CD8-positive, alpha-beta memory T cell (primary cell): ENCODE data around the gene TRMT1L. TPM values are rescaled to one million over a fixed set of nuclear protein-coding genes. Genes with fewer than 3 reads are reported as not detected.

Source experiments
- CTCF ChIA-PET: fragments of 350-600 bp; sonication (Branson Sonifier 250); formaldehyde crosslinking; loops from one replicate; lab custom pipeline; 2021; ENCODE audit warnings: antibody characterized with exemption; lab: Charles Lee
- POLR2A ChIA-PET: fragments of 350-600 bp; sonication (Branson Sonifier 250); formaldehyde crosslinking; loops from one replicate; lab custom pipeline; 2021; ENCODE audit warnings: antibody characterized with exemption; lab: Charles Lee
- DNase-seq, 5 donors: peaks; one replicate each; pipeline versions ENCODE4 v3.0.0 to v3.0.0-alpha.2; 2020 to 2022; ENCODE audit warnings: mixed read lengths in 1 of 5
- H3K27ac ChIP-seq: one replicate; pipeline ENCODE4 v1.7.0; 2013; ENCODE audit warnings: low read depth, mild to moderate bottlenecking, low read length, moderate library complexity
- H3K27me3 ChIP-seq: 2 replicates; pipeline ENCODE4 v1.7.0; 2013; ENCODE audit warnings: low read length, mild to moderate bottlenecking; ENCODE audit not compliant: insufficient read depth, poor library complexity, severe bottlenecking
- H3K36me3 ChIP-seq: 2 replicates; pipeline ENCODE4 v1.7.0; 2013; ENCODE audit warnings: mild to moderate bottlenecking, low read length, moderate library complexity; ENCODE audit not compliant: insufficient read depth
- H3K4me1 ChIP-seq: 2 replicates; pipeline ENCODE4 v1.7.0; 2013; ENCODE audit warnings: mild to moderate bottlenecking, low read length, moderate library complexity; ENCODE audit not compliant: insufficient read depth
- H3K4me3 ChIP-seq: 2 replicates; pipeline ENCODE4 v1.7.0; 2013; ENCODE audit warnings: mild to moderate bottlenecking, low read length
- H3K9me3 ChIP-seq: 2 replicates; pipeline ENCODE4 v1.7.0; 2013; ENCODE audit warnings: mild to moderate bottlenecking, low read length
- H3K27ac Mint-ChIP-seq, 8 donors: one replicate each; pipeline ENCODE4 v1.8.0; 2020 to 2021; ENCODE audit warnings: mixed read lengths in 8 of 8, mild to moderate bottlenecking in 6 of 8, inconsistent platforms in 3 of 8, moderate library complexity in 3 of 8
- H3K27me3 Mint-ChIP-seq, 2 donors: one replicate each; pipeline ENCODE4 v1.8.0; 2020 to 2021; ENCODE audit warnings: mixed read lengths in 2 of 2, mild to moderate bottlenecking in 1 of 2, moderate library complexity in 1 of 2
- H3K36me3 Mint-ChIP-seq, 3 donors: one replicate each; pipeline ENCODE4 v1.8.0; 2020 to 2021; ENCODE audit warnings: mixed read lengths in 3 of 3, inconsistent platforms in 1 of 3, mild to moderate bottlenecking in 1 of 3
- H3K4me1 Mint-ChIP-seq, 3 donors: one replicate each; pipeline ENCODE4 v1.8.0; 2020 to 2021; ENCODE audit warnings: mixed read lengths in 3 of 3, inconsistent platforms in 1 of 3, mild to moderate bottlenecking in 1 of 3
- H3K4me3 Mint-ChIP-seq, 7 donors: one replicate each; pipeline ENCODE4 v1.8.0; 2020 to 2021; ENCODE audit warnings: mixed read lengths in 7 of 7, mild to moderate bottlenecking in 6 of 7, moderate library complexity in 4 of 7, inconsistent platforms in 2 of 7
- H3K9me3 Mint-ChIP-seq, 5 donors: one replicate each; pipeline ENCODE4 v1.8.0; 2020 to 2022; ENCODE audit warnings: mixed read lengths in 5 of 5, mild to moderate bottlenecking in 3 of 5, moderate library complexity in 2 of 5, inconsistent platforms in 1 of 5
- polyA plus RNA-seq: library from polyadenylated mRNA; unstranded; fragments of 300-500 nt; fragmentation: Illumina TruSeq; gene quantifications from one replicate; pipeline ENCODE4 v1.2.3, GENCODE V29; 2021
- total RNA-seq, 2 experiments: library from RNA; stranded (reverse); gene quantifications; one replicate each; pipeline ENCODE4 v1.2.3, GENCODE V29; 2021

The TRMT1L gene
- total and polyA plus RNA-seq, 3 experiments from 2014 or later: 15.3 to 25.5 (median 23.2) TPM

- no peak overlapping the region for H3K4me3 Mint-ChIP-seq
- CTCF ChIA-PET: interaction anchor here (1.0 kb wide), 1 partner anchor 107 kb away, joined by 3 read pairs; the partner anchor contains the start of gene RNF2
- no peak for DNase-seq
- Histone ChIP-seq H3K9me3 (no peaks in the 10 kb centered on the region), H3K36me3 (peaks cover 20% of the 10 kb centered on the region), H3K27me3 (no peaks in the 10 kb centered on the region), H3K4me3 (no peak overlapping the region), H3K4me1 (peaks cover 6% of the 10 kb centered on the region), H3K27ac (no peak overlapping the region)
- peak overlapping the region in 2 of 8 donors; percentile 12 to 33 for H3K27ac Mint-ChIP-seq
- H3K9me3 Mint-ChIP-seq: no peaks in the 10 kb centered on the region
- H3K36me3 Mint-ChIP-seq: peaks cover 5 to 50% (median 17%) of the 10 kb centered on the region in 3 donors
- POLR2A ChIA-PET: no interaction called here
- H3K4me1 Mint-ChIP-seq: peaks cover 36 to 49% (median 47%) of the 10 kb centered on the region in 3 donors
- no peaks in the 10 kb centered on the region for H3K27me3 Mint-ChIP-seq
Observed at GRCh38 chr1:185152187-185152767, 4.5 kb downstream of the TRMT1L start.

GRCh38 chr1:185151215-185151614 lies 5.5 kb downstream of the TRMT1L start:
- Mint-ChIP-seq H3K36me3 (peaks cover 5 to 48% (median 17%) of the 10 kb centered on the region in 3 donors), H3K27ac (no peak overlapping the region), H3K4me1 (peaks cover 35 to 47% (median 45%) of the 10 kb centered on the region in 3 donors), H3K27me3 (no peaks in the 10 kb centered on the region), H3K4me3 (no peak overlapping the region), H3K9me3 (no peaks in the 10 kb centered on the region)
- H3K27me3 ChIP-seq: no peaks in the 10 kb centered on the region
- H3K36me3 ChIP-seq: peaks cover 20% of the 10 kb centered on the region
- H3K9me3 ChIP-seq: no peaks in the 10 kb centered on the region
- H3K4me1 ChIP-seq: peaks cover 6% of the 10 kb centered on the region
- DNase-seq: no peak
- ChIA-PET POLR2A (no interaction called here), CTCF (no interaction called here)
- no peak overlapping the region for H3K27ac ChIP-seq
- H3K4me3 ChIP-seq: no peak overlapping the region

- H3K4me3 ChIP-seq: no peak overlapping the region
- H3K27me3 Mint-ChIP-seq: no peaks in the 10 kb centered on the region
- ChIA-PET CTCF (no interaction called here), POLR2A (no interaction called here)
- no peak overlapping the region for H3K4me3 Mint-ChIP-seq
- DNase-seq: no peak
- no peak overlapping the region for H3K27ac ChIP-seq
- H3K36me3 ChIP-seq: peaks cover 7% of the 10 kb centered on the region
- no peaks in the 10 kb centered on the region for H3K27me3 ChIP-seq
- H3K4me1 ChIP-seq: no peaks in the 10 kb centered on the region
- H3K9me3 Mint-ChIP-seq: no peaks in the 10 kb centered on the region
- H3K27ac Mint-ChIP-seq: no peak overlapping the region
- peaks cover 2 to 12% (median 6%) of the 10 kb centered on the region in 3 donors for H3K4me1 Mint-ChIP-seq
- no peaks in the 10 kb centered on the region for H3K9me3 ChIP-seq
- peaks cover 6 to 73% (median 23%) of the 10 kb centered on the region in 3 donors for H3K36me3 Mint-ChIP-seq
Observed at GRCh38 chr1:185144233-185144632, 12.5 kb downstream of the TRMT1L start.

GRCh38 chr1:185139246-185139645 lies 17.5 kb downstream of the TRMT1L start:
- no peaks in the 10 kb centered on the region for H3K4me1 ChIP-seq
- no peaks in the 10 kb centered on the region for H3K36me3 ChIP-seq
- H3K9me3 Mint-ChIP-seq: no peaks in the 10 kb centered on the region
- H3K4me3 Mint-ChIP-seq: no peak overlapping the region
- ChIA-PET CTCF (no interaction called here), POLR2A (no interaction called here)
- H3K27ac Mint-ChIP-seq: no peak overlapping the region
- peaks cover 0 to 4% (median 2%) of the 10 kb centered on the region in 3 donors for H3K4me1 Mint-ChIP-seq
- H3K4me3 ChIP-seq: no peak overlapping the region
- no peak overlapping the region for H3K27ac ChIP-seq
- H3K27me3 ChIP-seq: no peaks in the 10 kb centered on the region
- no peak for DNase-seq
- peaks cover 13 to 78% (median 18%) of the 10 kb centered on the region in 3 donors for H3K36me3 Mint-ChIP-seq
- H3K27me3 Mint-ChIP-seq: no peaks in the 10 kb centered on the region
- H3K9me3 ChIP-seq: no peaks in the 10 kb centered on the region

- Histone ChIP-seq H3K4me1 (no peaks in the 10 kb centered on the region), H3K4me3 (no peak overlapping the region), H3K27ac (no peak overlapping the region), H3K27me3 (no peaks in the 10 kb centered on the region), H3K9me3 (no peaks in the 10 kb centered on the region), H3K36me3 (no peaks in the 10 kb centered on the region)
- no peak for DNase-seq
- Mint-ChIP-seq H3K9me3 (no peaks in the 10 kb centered on the region), H3K4me3 (no peak overlapping the region), H3K27ac (peak overlapping the region in 2 of 8 donors; percentile 14 to 32), H3K36me3 (peaks cover 22 to 82% (median 23%) of the 10 kb centered on the region in 3 donors), H3K27me3 (no peaks in the 10 kb centered on the region), H3K4me1 (peaks cover 0 to 4% (median 2%) of the 10 kb centered on the region in 3 donors)
- POLR2A ChIA-PET: no interaction called here
- CTCF ChIA-PET: no interaction called here
Observed at GRCh38 chr1:185137896-185138545, 18.7 kb downstream of the TRMT1L start.

- peaks cover 34 to 75% (median 50%) of the 10 kb centered on the region in 3 donors for H3K36me3 Mint-ChIP-seq
- peaks cover 6% of the 10 kb centered on the region for H3K36me3 ChIP-seq
Observed at GRCh38 chr1:185132534-185132933, 24.2 kb downstream of the TRMT1L start.

GRCh38 chr1:185129708-185130107 lies 27.0 kb downstream of the TRMT1L start:
- Histone ChIP-seq H3K27ac (no peak overlapping the region), H3K27me3 (no peaks in the 10 kb centered on the region), H3K4me3 (no peak overlapping the region), H3K36me3 (peaks cover 11% of the 10 kb centered on the region), H3K9me3 (no peaks in the 10 kb centered on the region), H3K4me1 (no peaks in the 10 kb centered on the region)
- Mint-ChIP-seq H3K27me3 (no peaks in the 10 kb centered on the region), H3K27ac (no peak overlapping the region), H3K4me3 (no peak overlapping the region), H3K36me3 (peaks cover 31 to 73% (median 42%) of the 10 kb centered on the region in 3 donors), H3K9me3 (peaks cover 0 to 5% (median 5%) of the 10 kb centered on the region in 5 donors), H3K4me1 (no peaks in the 10 kb centered on the region)
- CTCF ChIA-PET: no interaction called here
- POLR2A ChIA-PET: no interaction called here
- no peak for DNase-seq

More at GRCh38 chr1:185132534-185132933, 24.2 kb downstream of the TRMT1L start:
- ChIA-PET CTCF (no interaction called here), POLR2A (no interaction called here)
- Mint-ChIP-seq H3K4me1 (peaks cover 0 to under 1% (median under 1%) of the 10 kb centered on the region in 3 donors), H3K9me3 (peaks cover 0 to 5% (median 5%) of the 10 kb centered on the region in 5 donors), H3K27ac (no peak overlapping the region), H3K4me3 (no peak overlapping the region), H3K27me3 (no peaks in the 10 kb centered on the region)
- DNase-seq: no peak
- H3K9me3 ChIP-seq: no peaks in the 10 kb centered on the region
- H3K4me1 ChIP-seq: no peaks in the 10 kb centered on the region
- no peak overlapping the region for H3K27ac ChIP-seq
- H3K27me3 ChIP-seq: no peaks in the 10 kb centered on the region
- no peak overlapping the region for H3K4me3 ChIP-seq

GRCh38 chr1:185112356-185112755 lies 44.4 kb downstream of the TRMT1L start:
- H3K27ac Mint-ChIP-seq: no peak overlapping the region
- H3K27ac ChIP-seq: no peak overlapping the region
- H3K9me3 ChIP-seq: peaks cover 4% of the 10 kb centered on the region
- H3K4me1 ChIP-seq: no peaks in the 10 kb centered on the region
- H3K4me3 ChIP-seq: no peak overlapping the region
- peaks cover 16 to 31% (median 26%) of the 10 kb centered on the region in 5 donors for H3K9me3 Mint-ChIP-seq
- peaks cover 2 to 15% (median 3%) of the 10 kb centered on the region in 3 donors for H3K36me3 Mint-ChIP-seq
- no peaks in the 10 kb centered on the region for H3K36me3 ChIP-seq
- no peak overlapping the region for H3K4me3 Mint-ChIP-seq
- H3K27me3 ChIP-seq: no peaks in the 10 kb centered on the region
- no peaks in the 10 kb centered on the region for H3K4me1 Mint-ChIP-seq
- ChIA-PET CTCF (no interaction called here), POLR2A (no interaction called here)
- no peak for DNase-seq
- peaks cover 0 to 1% of the 10 kb centered on the region in 2 donors for H3K27me3 Mint-ChIP-seq
